Psoas muscle (tissue), 8 donors: Measurements from ENCODE around the gene PDE6A. TPM values are rescaled to one million over a fixed set of nuclear protein-coding genes. Genes with fewer than 3 reads are reported as not detected.

ENCODE experiments used
- ATAC-seq, 4 donors: fragments of 200-7000 bp; cut with Tn5 transposase; one replicate each; pipeline ENCODE4 v1.9.1; 2020; ENCODE audit warnings: moderate library complexity in 3 of 4, mild to moderate bottlenecking in 2 of 4
- DNase-seq, 2 donors: peaks; one replicate each; pipeline ENCODE4 v3.0.0-alpha.2; 2020
- H3K27ac ChIP-seq: fragments of 200-600 bp; one replicate; pipeline ENCODE4 v1.8.0; 2022
- H3K27me3 ChIP-seq, 3 donors: fragments of 200-600 bp in 1 of 3; one replicate each; pipeline versions ENCODE4 v1.6.1 to v1.8.0; 2013 to 2022; ENCODE audit warnings: low read length in 2 of 3, mild to moderate bottlenecking in 2 of 3, moderate library complexity in 1 of 3; ENCODE audit not compliant: insufficient read depth in 3 of 3
- H3K36me3 ChIP-seq, 2 donors: fragments of 200-600 bp in 1 of 2; one replicate each; pipeline versions ENCODE4 v1.6.1 to v1.8.0; 2013 to 2022; ENCODE audit warnings: low read depth in 1 of 2, mild to moderate bottlenecking in 1 of 2, moderate library complexity in 1 of 2; ENCODE audit not compliant: insufficient read depth in 1 of 2
- H3K4me1 ChIP-seq: fragments of 200-600 bp; one replicate; pipeline ENCODE4 v1.8.0; 2022
- H3K4me3 ChIP-seq: fragments of 200-600 bp; one replicate; pipeline ENCODE4 v1.8.0; 2022; ENCODE audit warnings: mild to moderate bottlenecking
- H3K9me3 ChIP-seq: fragments of 200-600 bp; one replicate; pipeline ENCODE4 v1.8.0; 2022
- WGBS, 3 donors: extraction: QIAGEN DNeasy Blood & Tissue Kit; methylation state at CpG; one replicate each; pipeline versions ENCODE4 v1.1.6 to v1.1.7; 2013; 5-methylcytosine and 5-hydroxymethylcytosine counted together
- intact Hi-C, 2 donors: fragments of 100-400 bp; cut with DNase I; formaldehyde crosslinking; loops; one replicate each; pipeline versions ENCODE4 v1.11.0 to v1.14.2; 2022
- polyA plus RNA-seq, 3 donors: library from polyadenylated mRNA; stranded (reverse); fragments of 200-250 nt; gene quantifications; one replicate each; pipeline ENCODE4 v1.2.3, GENCODE V29; 2013
- total RNA-seq, 4 donors: library from RNA; stranded (reverse); fragmentation: NEBNext Ultra II Directional in 2 of 4; extraction: Animal tissue kit (Norgen Biotek cat#: 25700) in 2 of 4; gene quantifications; one replicate each; pipeline versions ENCODE4 v1.2.1 to v1.2.4, GENCODE V29; 2021 to 2023
- TF ChIP-seq, protein P1 (sequence below): fragments of 200-600 bp; IDR thresholded peaks from one replicate; pipeline ENCODE4 v1.8.0; 2022; ENCODE audit warnings: antibody characterized with exemption
- donor health status: healthy with polysubstance abuse.
- donor health status: DM: no; HTN: no; CAD: no; lungs with moderate emphysema.
- donor health status: Bipolar disorder and iron deficiency.
- donor health status: healthy.
- donor health status: DM: yes; HTN: yes; CAD: no.
- donor health status: DM: no; HTN: no; CAD: no.
- donor health status: DM: no; HTN: no; CAD: no.
- donor health status: DM: yes; HTN: yes; CAD: no.

PDE6A gene
- total and polyA plus RNA-seq, 7 donors = 0.04 to 0.26 (median 0.10) TPM

DNA sequence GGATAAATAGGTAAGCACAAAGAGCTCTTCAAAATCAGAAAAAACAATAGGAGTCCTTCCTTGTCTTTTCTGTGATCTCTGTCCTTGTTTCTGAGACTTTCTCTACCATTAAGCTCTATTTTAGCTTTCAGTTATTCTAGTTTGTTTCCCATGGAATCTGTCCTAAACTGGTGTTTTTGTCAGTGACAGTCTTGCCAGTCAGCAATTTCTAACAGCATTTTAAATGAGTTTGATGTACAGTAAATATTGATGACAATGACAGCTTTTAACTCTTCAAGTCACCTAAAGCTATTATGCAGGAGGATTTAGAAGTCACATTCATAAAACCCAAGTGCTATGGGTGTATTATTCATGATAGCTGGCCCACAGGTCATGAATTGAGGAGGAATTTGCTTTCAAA, 37.9 kb upstream of the PDE6A start:
- ATAC-seq (no peak), DNase-seq (no peak)
- no peaks in the 10 kb centered on the region for H3K9me3 ChIP-seq
- H3K36me3 ChIP-seq = peaks cover 10 to 38% of the 10 kb centered on the region in 2 donors
- no peak overlapping the region for H3K27ac ChIP-seq
- H3K4me1 ChIP-seq = no peaks in the 10 kb centered on the region
- H3K4me3 ChIP-seq = no peak overlapping the region
- intact Hi-C loops = no loop called here
- no peaks in the 10 kb centered on the region for H3K27me3 ChIP-seq
- TF ChIP-seq, protein P1, sequence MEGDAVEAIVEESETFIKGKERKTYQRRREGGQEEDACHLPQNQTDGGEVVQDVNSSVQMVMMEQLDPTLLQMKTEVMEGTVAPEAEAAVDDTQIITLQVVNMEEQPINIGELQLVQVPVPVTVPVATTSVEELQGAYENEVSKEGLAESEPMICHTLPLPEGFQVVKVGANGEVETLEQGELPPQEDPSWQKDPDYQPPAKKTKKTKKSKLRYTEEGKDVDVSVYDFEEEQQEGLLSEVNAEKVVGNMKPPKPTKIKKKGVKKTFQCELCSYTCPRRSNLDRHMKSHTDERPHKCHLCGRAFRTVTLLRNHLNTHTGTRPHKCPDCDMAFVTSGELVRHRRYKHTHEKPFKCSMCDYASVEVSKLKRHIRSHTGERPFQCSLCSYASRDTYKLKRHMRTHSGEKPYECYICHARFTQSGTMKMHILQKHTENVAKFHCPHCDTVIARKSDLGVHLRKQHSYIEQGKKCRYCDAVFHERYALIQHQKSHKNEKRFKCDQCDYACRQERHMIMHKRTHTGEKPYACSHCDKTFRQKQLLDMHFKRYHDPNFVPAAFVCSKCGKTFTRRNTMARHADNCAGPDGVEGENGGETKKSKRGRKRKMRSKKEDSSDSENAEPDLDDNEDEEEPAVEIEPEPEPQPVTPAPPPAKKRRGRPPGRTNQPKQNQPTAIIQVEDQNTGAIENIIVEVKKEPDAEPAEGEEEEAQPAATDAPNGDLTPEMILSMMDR = no peak

DNA sequence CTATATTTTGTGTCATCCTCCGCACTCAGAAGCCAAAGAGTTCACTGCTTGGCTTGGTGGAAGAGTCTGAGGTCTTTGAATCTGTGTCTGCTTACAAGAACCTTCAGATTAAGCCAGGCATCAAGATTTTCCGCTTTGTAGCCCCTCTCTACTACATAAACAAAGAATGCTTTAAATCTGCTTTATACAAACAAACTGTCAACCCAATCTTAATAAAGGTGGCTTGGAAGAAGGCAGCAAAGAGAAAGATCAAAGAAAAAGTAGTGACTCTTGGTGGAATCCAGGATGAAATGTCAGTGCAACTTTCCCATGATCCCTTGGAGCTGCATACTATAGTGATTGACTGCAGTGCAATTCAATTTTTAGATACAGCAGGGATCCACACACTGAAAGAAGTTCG, 36.6 kb upstream of the PDE6A start:
- intact Hi-C loops = no loop called here
- Histone ChIP-seq H3K27ac (no peak overlapping the region), H3K36me3 (peaks cover 10 to 39% of the 10 kb centered on the region in 2 donors), H3K4me3 (no peak overlapping the region), H3K27me3 (no peaks in the 10 kb centered on the region), H3K4me1 (no peaks in the 10 kb centered on the region), H3K9me3 (no peaks in the 10 kb centered on the region)
- DNase-seq (no peak), ATAC-seq (no peak)
- WGBS, 3 donors = 90 to 94% (median 92%) methylated on average over 3 of the region's 3 CpGs
- TF ChIP-seq, protein P1 = no peak

DNA sequence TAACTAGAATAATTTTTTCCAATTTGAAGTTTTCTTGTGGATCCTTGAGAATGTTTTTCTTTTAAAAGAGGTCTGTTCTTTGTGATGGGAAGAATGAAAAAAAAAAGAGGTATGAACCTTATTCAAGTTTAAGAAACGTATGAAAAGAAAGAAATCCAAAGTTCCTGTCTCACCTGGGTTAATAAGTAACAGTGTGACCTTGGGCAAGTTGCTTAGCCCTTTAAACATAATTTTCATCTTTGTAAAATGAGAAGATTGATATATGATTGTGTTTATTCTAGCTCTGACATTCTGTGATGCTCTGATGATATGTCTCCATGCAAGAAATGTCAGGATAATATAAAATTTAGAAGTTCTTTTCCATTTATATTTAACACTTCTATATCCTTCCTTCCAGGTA, 35.3 kb upstream of the PDE6A start:
- H3K27ac ChIP-seq = no peak overlapping the region
- H3K27me3 ChIP-seq = no peaks in the 10 kb centered on the region
- ATAC-seq (no peak), DNase-seq (no peak)
- H3K4me3 ChIP-seq = no peak overlapping the region
- H3K36me3 ChIP-seq = peaks cover 10 to 39% of the 10 kb centered on the region in 2 donors
- intact Hi-C loops = no loop called here
- H3K9me3 ChIP-seq = no peaks in the 10 kb centered on the region
- 88 to 100% (median 92%) methylated on average over 1 of the region's 1 CpG for WGBS, 3 donors
- no peaks in the 10 kb centered on the region for H3K4me1 ChIP-seq
- TF ChIP-seq, protein P1 = no peak

DNA sequence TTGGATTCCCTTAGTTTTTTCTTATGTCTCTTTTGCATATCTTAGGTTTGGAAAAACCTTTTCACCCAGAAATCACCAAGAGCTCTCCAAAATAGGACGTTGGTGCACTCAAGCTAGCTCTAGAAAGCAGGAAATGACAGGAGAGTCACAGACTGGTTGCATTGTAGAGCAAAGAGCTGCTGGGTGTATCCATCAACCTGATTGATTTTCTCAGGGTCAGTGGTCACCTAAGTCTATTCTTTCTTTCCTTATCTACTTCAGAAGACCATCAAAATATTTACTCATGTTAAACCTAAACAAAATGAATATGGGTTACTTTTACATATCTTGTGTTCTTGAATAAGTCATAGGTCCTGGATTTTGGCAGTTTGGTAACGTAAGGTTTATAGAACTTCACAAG, 30.8 kb upstream of the PDE6A start:
- intact Hi-C loops = no loop called here
- Histone ChIP-seq H3K9me3 (no peaks in the 10 kb centered on the region), H3K36me3 (peaks cover 2 to 18% of the 10 kb centered on the region in 2 donors), H3K27me3 (no peaks in the 10 kb centered on the region), H3K4me3 (no peak overlapping the region), H3K27ac (no peak overlapping the region), H3K4me1 (no peaks in the 10 kb centered on the region)
- DNase-seq = no peak
- no peak for ATAC-seq
- WGBS, 3 donors = 64 to 68% (median 65%) methylated on average over 2 of the region's 2 CpGs
- TF ChIP-seq, protein P1 = no peak

DNA sequence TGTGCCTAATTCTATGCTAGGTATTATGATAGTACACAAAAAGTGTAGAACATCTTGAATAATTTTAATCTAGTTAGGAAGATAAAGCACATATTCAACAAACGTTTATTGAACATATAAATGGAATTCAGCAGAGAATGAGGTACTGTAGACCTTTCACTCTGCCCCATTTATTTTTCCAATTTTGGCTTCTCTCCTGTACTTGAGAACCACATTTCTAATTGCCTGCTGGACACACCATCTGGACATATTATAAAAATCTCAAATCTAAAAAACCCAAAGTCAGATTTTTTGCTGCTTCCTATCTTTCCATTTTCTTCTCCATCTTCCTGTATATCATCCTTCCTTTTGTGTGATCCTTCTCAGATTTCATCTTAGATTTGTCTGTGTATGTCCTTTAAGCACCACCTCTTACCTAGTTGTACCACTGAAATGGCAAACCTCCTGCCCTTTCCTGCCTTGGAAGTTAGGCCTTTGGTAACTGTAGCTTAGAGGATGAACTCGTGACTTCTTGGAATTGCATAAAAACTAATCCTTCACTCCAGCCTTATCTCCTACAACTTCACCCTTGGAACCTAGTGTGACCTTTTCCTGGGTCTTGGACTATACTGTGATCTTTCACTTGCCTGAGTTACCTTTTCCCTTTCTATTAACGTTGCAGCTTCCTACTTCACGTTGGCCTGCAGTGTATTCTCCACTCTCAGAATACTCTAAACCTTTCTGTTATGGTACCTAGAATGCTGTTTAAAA, 24.8 kb upstream of the PDE6A start:
- TF ChIP-seq, protein P1 = no peak
- Histone ChIP-seq H3K27ac (no peak overlapping the region), H3K9me3 (no peaks in the 10 kb centered on the region), H3K27me3 (no peaks in the 10 kb centered on the region), H3K4me1 (no peaks in the 10 kb centered on the region), H3K36me3 (no peaks in the 10 kb centered on the region), H3K4me3 (no peak overlapping the region)
- WGBS, 3 donors = 80 to 94% (median 88%) methylated on average over 4 of the region's 4 CpGs
- intact Hi-C loops = no loop called here
- DNase-seq (no peak), ATAC-seq (no peak)
